IMR-90 (cell line): ENCODE measurements around the gene PI4KA.

ENCODE experiments used
- CEBPB ChIP-seq: IDR thresholded peaks from 2 replicates; pipeline ENCODE4 v1.6.1; 2012; ENCODE audit warnings: low read depth, low read length, improper control_type of control experiment
- CTCF ChIP-seq: conservative IDR thresholded peaks from 2 replicates; pipeline ENCODE4 v1.5.1; 2012; ENCODE audit warnings: mild to moderate bottlenecking, low read depth, low read length, improper control_type of control experiment
- MAZ ChIP-seq: IDR thresholded peaks from 2 replicates; pipeline ENCODE4 v1.6.1; 2012; ENCODE audit warnings: low read depth, mild to moderate bottlenecking, low read length, improper control_type of control experiment, moderate library complexity, borderline replicate concordance
- NFE2L2 ChIP-seq: fragments of 150-350 bp; IDR thresholded peaks from 2 replicates; pipeline ENCODE4 v1.6.1; 2016; ENCODE audit warnings: low read depth, mild to moderate bottlenecking, low read length
- POLR2A ChIP-seq: IDR thresholded peaks from 2 replicates; pipeline ENCODE4 v1.6.1; 2012; ENCODE audit warnings: mild to moderate bottlenecking, low read depth, low read length
- RAD21 ChIP-seq: IDR thresholded peaks from 2 replicates; pipeline ENCODE4 v1.6.1; 2012; ENCODE audit warnings: low read length, improper control_type of control experiment
- RFX5 ChIP-seq: IDR thresholded peaks from 2 replicates; pipeline ENCODE4 v1.8.0; 2012; ENCODE audit warnings: low read depth, mild to moderate bottlenecking, low read length, moderate library complexity
- USF2 ChIP-seq: fragments of 150-350 bp; IDR thresholded peaks from 2 replicates; pipeline ENCODE4 v1.6.1; 2017; ENCODE audit warnings: mild to moderate bottlenecking, antibody characterized with exemption, low read length, low read depth

- TF ChIP-seq POLR2A (no peak), CTCF (no peak), CEBPB (no peak), NFE2L2 (no peak), RFX5 (no peak), RAD21 (no peak), USF2 (no peak), MAZ (no peak)
Observed at GRCh38 chr22:20813056-20813455, 45.6 kb downstream of the PI4KA start.
